Endothelial cell of umbilical vein (primary cell): ENCODE measurements around the gene MRPS34.

Experiments
- FOS ChIP-seq: IDR thresholded peaks from 2 replicates; pipeline ENCODE4 v1.6.1; 2011; ENCODE audit warnings: mild to moderate bottlenecking, low read length, moderate library complexity, borderline replicate concordance; ENCODE audit not compliant: insufficient read depth
- MYC ChIP-seq: IDR thresholded peaks from one replicate; pipeline ENCODE4 v1.6.1; 2011; ENCODE audit warnings: mild to moderate bottlenecking, low read depth, low read length
- POLR2A ChIP-seq: IDR thresholded peaks from 2 replicates; pipeline ENCODE4 v1.6.1; 2012; ENCODE audit warnings: low read depth, mild to moderate bottlenecking, control low read depth, low read length
- POLR2AphosphoS5 ChIP-seq: IDR thresholded peaks from 2 replicates; pipeline ENCODE4 v1.6.1; 2012; ENCODE audit warnings: low read depth, mild to moderate bottlenecking, control low read depth, low read length, moderate library complexity; ENCODE audit not compliant: insufficient read depth
- TF ChIP-seq, protein P1 (sequence below), 2 donors: IDR thresholded peaks; 1 replicate in 1 of 2; 2 replicates in 1 of 2; pipeline ENCODE4 v1.5.1; 2011; ENCODE audit warnings: low read length in 2 of 2, mild to moderate bottlenecking in 2 of 2, moderate library complexity in 2 of 2, control low read depth in 1 of 2, inconsistent platforms in 1 of 2, low read depth in 1 of 2; ENCODE audit not compliant: insufficient read depth in 1 of 2; ENCODE audit errors: extremely low read depth in 1 of 2
- TF ChIP-seq, protein P2 (sequence below): IDR thresholded peaks from 2 replicates; pipeline ENCODE4 v1.6.1; 2011; ENCODE audit not compliant: insufficient read depth, insufficient read length

DNA sequence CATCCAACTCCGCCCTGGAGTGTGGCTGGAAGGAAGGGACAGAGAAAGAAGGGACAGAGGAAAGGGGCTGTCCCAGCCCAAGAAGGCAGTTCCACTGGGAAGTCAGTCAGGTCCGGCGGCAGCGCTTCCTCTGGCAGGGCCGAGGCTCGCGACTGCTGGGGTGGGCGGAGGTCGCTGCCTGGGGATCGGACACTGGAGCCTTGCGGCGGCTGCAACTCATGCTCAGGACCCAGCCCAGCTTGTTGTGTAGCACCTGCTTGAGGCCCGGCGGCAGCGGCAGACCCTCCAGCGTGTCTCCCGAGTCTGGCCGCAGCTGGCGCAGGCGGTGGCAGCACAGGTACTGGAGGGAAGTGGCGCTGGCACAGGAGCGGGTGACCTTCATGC, 4.0 kb upstream of the MRPS34 start:
- TF ChIP-seq, protein P1, sequence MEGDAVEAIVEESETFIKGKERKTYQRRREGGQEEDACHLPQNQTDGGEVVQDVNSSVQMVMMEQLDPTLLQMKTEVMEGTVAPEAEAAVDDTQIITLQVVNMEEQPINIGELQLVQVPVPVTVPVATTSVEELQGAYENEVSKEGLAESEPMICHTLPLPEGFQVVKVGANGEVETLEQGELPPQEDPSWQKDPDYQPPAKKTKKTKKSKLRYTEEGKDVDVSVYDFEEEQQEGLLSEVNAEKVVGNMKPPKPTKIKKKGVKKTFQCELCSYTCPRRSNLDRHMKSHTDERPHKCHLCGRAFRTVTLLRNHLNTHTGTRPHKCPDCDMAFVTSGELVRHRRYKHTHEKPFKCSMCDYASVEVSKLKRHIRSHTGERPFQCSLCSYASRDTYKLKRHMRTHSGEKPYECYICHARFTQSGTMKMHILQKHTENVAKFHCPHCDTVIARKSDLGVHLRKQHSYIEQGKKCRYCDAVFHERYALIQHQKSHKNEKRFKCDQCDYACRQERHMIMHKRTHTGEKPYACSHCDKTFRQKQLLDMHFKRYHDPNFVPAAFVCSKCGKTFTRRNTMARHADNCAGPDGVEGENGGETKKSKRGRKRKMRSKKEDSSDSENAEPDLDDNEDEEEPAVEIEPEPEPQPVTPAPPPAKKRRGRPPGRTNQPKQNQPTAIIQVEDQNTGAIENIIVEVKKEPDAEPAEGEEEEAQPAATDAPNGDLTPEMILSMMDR (IDR thresholded peaks at IDR 0.05; ENCODE audit: extremely low read depth in 1 of 2, insufficient read depth in 1 of 2, low read depth in 1 of 2, low read length in 2 of 2) = no peak
- no peak for TF ChIP-seq POLR2AphosphoS5
- TF ChIP-seq POLR2A = no peak
- no peak for TF ChIP-seq FOS
- TF ChIP-seq, protein P2, sequence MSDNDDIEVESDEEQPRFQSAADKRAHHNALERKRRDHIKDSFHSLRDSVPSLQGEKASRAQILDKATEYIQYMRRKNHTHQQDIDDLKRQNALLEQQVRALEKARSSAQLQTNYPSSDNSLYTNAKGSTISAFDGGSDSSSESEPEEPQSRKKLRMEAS = no peak
- no peak for TF ChIP-seq MYC
